Measurements from ENCODE around the gene FSTL5.
"Not testable (repeated sequence)": the region's sequence is repeated elsewhere in the genome, so short reads cannot be mapped to it uniquely, and the experiment has no call there.

- not testable (repeated sequence) for TF ChIP-seq CTCF, POLR2A (IDR thresholded peaks at IDR 0.05)
Measured at GRCh38 chr4:162103908-162104307, 59.9 kb downstream of the FSTL5 start.

All from esophagus squamous epithelium (tissue), 4 donors.